Fibroblast of pulmonary artery (primary cell): ENCODE results near the gene SPATA12.
A peak's percentile ranks its signal among the peaks of the same experiment; 100 is the strongest.
"Not testable (repeated sequence)": the region's sequence is repeated elsewhere in the genome, so short reads cannot be mapped to it uniquely, and the experiment has no call there.

ENCODE experiments used
- DNase-seq: peaks from one replicate; pipeline ENCODE4 v3.0.0-alpha.2; 2010; ENCODE audit warnings: low read depth
- H3K4me3 ChIP-seq: replicated peaks from 2 replicates; pipeline ENCODE4 v1.5.1; 2011; ENCODE audit warnings: low read depth, mild to moderate bottlenecking, control low read depth, low read length, moderate library complexity
- TF ChIP-seq, protein P1 (sequence below): IDR thresholded peaks from 2 replicates; pipeline ENCODE4 v1.5.1; 2011; ENCODE audit warnings: mild to moderate bottlenecking, control low read depth, low read length, inconsistent platforms; ENCODE audit errors: missing control alignments

Gene SPATA12

DNA sequence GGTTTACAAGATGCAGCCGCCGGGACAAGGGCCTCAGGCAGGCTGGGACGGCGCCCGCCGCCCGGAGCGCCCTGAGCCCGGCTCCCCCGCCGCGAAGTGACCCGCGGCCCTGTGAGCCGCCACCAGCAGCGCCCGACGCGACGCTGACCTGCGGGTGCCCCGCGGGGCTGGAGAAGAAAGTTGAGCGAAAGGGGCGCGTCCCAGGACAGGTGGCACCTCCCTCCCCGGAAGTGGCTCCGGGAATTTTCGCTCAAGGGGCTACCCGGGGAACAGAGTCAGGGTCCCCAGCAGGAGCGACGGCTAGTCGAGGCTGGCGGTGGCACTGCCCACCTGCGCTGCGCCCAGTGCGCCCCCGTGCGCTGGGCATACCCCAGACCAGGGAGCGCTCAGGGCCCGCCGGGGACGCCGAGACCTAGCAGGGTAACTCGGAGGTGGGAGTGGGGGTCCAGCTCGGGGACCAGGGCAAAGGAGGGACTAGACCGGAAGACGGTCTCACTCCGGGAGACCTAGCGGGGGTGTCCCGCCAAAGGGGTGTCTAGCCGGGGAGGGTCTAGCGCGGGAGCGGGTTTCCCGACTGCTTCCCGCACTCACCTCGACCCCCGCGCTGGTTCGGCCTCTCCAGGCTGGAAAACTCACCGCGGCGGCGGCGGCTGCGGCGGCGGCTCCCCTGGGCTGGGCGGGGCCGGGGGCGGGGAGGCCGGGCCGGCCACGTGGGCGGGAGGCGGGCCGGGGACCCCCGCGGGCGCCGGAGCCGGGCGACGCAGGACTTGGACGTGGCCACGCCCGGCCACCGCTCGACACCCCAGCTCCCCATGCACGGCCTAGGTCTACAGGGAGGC lies 18.4 kb downstream of the SPATA12 start:
- DNase-seq = no peak
- TF ChIP-seq, protein P1, sequence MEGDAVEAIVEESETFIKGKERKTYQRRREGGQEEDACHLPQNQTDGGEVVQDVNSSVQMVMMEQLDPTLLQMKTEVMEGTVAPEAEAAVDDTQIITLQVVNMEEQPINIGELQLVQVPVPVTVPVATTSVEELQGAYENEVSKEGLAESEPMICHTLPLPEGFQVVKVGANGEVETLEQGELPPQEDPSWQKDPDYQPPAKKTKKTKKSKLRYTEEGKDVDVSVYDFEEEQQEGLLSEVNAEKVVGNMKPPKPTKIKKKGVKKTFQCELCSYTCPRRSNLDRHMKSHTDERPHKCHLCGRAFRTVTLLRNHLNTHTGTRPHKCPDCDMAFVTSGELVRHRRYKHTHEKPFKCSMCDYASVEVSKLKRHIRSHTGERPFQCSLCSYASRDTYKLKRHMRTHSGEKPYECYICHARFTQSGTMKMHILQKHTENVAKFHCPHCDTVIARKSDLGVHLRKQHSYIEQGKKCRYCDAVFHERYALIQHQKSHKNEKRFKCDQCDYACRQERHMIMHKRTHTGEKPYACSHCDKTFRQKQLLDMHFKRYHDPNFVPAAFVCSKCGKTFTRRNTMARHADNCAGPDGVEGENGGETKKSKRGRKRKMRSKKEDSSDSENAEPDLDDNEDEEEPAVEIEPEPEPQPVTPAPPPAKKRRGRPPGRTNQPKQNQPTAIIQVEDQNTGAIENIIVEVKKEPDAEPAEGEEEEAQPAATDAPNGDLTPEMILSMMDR = no peak
- H3K4me3 ChIP-seq = peak overlapping the region; percentile 74

DNA sequence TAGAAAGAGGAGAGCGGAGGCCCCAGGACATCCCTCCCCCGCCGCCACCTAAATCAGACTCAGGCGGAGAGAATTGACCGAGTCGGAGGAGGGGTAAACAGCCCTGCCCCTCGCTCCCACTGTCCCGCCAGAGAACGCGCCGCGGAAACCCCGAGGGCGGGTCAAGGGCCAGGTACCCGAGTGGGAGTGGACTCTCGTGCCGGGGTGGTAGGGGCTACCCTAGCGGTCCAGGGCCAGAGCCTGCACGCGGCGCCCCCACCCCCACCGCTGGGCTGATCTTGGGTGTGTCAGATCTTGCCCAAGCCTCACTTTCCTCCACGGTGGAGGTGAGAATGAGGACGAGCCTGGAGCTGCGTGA lies 19.0 kb downstream of the SPATA12 start:
- DNase-seq = no peak
- H3K4me3 ChIP-seq = peak overlapping the region; percentile 74
- TF ChIP-seq, protein P1 = no peak

DNA sequence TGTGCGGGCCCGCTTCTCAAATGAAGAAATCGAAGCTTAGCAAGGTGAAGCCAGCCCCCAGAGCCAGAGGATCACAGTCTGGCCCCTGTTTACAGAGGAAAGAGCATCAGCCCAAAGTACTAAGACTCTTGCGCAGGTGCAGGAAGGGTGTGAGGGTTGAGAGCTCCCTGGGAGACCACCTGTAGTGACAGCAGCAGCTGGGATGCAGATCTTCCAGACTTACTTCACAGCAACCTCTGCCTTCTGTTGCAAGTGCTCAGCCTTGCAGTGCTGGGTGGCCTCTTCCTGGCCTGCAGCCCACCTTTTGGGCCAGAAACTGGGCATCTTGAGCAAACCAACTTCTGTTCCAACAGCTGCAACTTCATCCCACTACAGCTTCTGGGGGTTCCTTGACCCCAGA lies 19.7 kb downstream of the SPATA12 start:
- H3K4me3 ChIP-seq = no peak overlapping the region
- TF ChIP-seq, protein P1 = no peak
- no peak for DNase-seq

DNA sequence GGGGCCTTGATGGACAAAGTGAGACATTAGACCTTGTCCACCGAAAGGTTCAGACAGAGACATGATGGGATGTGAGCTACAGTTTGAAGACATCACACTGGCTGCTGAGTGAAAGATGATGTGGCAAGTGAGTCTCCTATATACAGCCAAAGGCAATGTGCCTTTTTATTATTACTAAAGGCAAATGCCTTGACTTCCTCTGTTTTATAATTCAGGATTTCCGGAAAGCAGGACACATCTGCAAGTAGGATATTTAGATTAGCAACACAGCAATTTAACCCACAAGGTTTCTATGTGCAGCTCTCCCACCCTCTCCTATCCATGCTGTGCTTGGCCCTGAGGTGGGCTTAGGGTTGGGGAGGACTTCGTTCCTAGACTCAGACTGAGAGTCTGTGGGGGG lies 20.7 kb downstream of the SPATA12 start:
- TF ChIP-seq, protein P1 = no peak
- H3K4me3 ChIP-seq = no peak overlapping the region
- DNase-seq = no peak

DNA sequence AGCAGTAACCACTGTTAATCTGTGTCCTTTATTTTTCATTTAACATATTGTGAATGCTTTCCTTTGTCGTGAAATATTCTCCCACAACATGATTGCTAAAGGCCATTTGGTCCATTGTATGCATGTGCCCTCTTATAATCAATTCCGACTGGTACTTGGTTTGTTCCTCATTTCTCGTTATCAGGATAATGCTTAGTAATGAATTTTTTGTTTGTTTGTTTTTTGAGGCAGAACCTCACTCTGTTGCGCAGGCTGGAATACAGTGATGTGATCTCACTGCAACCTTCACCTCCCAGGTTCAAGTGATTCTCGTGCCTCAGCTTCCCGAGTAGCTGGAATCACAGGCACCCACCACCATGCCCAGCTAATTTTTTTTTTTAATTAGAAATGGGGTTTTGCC lies 22.0 kb downstream of the SPATA12 start:
- TF ChIP-seq, protein P1 = no peak
- no peak for DNase-seq
- no peak overlapping the region for H3K4me3 ChIP-seq

DNA sequence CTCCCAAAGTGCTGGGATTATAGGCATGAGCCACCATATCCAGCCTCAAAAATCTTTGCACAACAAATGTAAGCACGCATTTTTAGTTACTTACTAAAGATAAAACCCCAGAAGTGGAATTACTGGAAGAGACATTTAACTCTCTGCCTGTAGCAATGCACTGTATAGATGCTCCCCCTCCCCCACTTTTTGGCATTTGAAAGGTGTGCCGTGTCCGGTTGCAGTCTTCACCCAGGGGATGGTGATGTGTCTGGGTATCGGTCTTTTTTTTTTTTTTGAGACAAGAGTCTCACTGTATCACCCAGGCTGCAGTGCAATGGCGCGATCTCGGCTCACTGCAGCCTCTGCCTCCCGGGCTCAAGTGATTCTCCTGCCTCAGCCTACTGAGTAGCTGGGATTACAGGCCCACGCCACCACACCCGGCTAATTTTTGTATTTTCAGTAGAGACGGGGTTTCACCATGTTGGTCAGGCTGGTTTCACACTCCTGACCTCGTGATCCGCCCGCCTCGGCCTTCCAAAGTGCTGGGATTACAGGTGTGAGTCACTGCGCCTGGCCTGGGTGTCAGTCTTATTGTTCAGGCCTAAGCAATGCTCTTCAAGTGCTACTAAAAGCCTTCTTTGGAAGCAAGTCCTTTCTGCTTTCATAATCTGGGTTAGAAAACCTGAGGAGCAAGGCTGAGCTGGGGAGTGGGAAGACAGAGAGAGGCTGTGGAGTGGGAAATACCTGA lies 23.0 kb downstream of the SPATA12 start:
- not testable (repeated sequence) for DNase-seq, H3K4me3 ChIP-seq

DNA sequence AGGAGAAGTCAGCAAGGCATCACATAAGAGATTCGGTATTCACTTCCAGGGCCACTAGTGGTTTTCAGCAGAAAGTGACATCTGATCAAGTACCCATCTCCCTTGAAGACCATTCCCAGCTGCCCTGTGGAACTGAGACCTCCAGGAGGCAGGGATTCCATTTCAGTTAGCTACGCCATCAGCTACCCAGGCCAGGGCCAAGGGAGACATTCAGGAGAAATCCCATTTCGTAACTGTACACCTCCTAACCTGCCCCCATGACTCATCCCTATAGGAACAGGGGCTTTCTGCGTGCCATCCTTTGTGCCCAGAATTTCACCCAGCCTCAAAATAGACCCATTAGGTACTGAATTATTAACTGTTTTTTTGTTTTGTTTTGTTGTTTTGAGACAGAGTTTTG lies 24.7 kb downstream of the SPATA12 start:
- TF ChIP-seq, protein P1 = no peak
- DNase-seq = no peak

More for the DNA sequence above, 24.7 kb downstream of the SPATA12 start:
- H3K4me3 ChIP-seq = no peak overlapping the region
